ENCODE data around the gene CDK19.
"Not testable (repeated sequence)": the region's sequence is repeated elsewhere in the genome, so short reads cannot be mapped to it uniquely, and the experiment has no call there.

CDK19 gene

DNA sequence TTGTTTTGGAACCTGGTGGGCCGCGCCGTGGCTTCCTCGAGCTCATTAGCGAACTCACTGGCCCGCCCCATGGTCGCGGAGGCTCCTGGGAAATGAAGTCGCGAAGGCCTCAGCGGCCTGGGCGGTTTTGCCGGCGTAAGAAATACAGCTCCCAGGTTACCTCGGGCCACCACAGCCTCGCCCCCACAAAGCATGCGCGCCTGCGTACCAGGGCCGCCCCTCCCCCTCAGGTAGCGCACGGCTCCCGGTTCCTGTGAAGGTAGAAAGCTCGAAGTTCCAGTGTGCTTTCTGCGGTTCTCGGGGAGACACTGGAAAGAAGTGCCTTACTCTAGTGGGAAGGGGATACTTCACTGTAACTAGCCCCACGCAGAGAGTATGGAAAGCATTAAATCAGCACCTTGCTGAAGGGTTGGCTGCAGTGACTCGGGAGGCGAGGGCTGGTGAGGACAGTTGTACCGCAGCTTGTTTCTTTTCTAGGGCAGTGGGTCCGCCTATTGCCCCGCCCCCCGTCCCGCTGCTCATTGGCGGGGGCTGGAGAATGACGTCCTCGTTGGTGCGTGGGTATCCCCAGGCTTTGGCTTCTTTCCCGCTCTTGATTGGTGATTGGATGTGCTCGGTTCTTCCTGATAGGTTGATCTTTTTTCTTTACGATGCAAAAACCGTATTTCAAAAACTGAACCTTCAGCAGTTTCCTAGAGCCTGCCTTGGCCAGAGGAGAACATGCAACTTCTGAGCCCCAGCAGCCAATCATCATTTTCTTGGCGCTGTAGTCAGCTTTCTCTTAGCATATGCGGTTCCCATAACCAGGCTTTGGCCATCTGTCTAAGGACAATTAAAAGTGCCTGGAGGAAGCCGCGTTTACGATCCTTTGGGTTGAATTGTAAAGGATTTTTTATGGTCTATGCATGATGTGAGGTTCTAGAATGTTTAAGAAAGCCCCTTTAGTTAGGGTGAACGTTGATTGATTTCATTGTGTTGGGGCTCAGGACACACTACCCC, at the start of gene CDK19:
Gene CDK19 (minus strand): TSS at position 59 of the 999 bp plus-strand sequence. CDS start 333 bp downstream, outside the sequence.
- DNase-seq = peak; percentile 99

DNA sequence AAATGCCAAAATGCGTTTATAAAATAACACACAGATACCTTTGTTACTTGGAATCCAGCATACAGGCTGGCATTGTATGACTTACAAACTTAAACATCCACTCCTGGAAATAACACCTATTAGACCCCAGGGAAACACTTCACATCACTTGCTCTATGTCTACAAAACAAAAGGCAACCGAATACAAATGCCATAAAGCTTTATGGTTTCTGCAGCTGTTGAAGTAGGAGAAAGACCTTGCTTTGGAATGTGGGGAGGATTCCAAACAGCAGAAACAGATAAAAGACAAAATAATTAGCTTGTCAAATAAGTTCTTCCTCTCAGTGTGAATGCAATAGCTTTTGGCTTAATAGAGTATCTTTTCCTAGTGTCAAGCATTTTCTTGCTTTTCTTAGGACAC, 49.6 kb upstream of the CDK19 start:
- DNase-seq = no peak

DNA sequence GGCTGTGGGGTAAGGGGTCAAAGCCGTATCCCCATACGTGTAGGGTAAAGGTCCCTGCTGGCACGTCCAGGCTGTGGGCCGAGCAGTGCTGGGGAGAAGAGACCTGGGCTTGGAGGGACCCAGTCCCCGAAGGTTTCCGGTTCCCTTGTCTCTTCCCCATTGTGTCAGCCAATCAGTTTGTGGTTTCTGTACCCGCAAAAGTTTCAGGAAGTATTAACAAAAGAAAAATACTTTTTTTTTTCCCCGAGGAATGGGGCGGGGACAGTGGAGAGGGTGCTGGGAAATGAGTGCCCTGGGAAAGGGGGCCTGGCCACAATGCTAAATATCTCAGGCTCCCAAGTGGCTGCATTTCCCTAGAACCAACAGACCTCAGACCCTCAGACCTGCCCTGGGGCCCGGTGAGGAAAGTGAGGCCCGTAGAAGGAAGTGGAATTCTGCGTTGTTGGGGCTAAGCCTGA, 44.1 kb upstream of the CDK19 start:
- DNase-seq = no peak

DNA sequence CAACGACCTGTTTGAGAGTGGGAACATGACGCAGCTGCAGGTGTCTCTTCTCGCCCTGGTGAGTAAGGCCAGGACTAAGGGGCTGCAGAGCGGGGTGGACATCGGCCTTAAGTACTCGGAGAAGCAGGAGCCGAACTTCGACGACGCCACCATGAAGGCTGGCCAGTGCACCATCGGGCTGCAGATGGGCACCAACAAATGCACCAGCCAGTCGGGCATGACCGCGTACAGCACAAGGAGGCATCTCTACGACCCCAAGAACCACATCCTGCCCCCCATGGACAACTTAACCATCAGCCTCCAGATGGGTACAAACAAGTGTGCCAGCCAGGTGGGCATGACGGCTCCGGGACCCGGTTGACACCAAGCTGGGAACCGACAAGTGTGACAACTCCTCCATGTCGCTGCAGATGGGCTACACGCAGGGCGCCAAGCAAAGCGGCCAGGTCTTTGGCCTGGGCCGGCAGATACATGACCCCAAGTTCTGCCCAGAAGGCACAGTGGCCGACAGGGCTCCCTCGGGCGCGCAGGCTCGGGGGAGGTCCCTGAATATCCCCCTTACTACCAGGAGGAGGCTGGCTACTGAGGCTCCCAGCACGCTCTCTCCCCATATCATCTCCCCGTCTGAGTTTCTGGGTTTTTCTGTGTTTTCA, 43.4 kb upstream of the CDK19 start:
- DNase-seq = no peak

DNA sequence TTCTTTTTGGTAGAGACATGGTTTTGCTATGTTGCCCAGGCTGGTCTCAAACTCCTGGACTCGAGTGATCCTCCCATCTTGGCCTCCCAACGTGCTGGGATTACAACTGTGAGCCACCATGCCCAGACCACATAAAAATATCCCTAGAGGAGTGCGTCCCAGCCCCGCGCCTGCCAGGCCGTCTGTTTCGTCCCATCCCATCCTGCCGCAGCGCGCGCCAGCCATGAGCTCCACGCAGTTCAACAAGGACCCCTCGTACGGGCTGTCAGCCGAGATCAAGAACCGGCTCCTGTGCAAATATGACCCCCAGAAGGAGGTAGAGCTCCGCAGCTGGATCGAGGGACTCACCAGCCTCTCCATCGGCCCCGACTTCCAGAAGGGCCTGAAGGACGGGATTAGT, 42.7 kb upstream of the CDK19 start:
- DNase-seq = no peak

DNA sequence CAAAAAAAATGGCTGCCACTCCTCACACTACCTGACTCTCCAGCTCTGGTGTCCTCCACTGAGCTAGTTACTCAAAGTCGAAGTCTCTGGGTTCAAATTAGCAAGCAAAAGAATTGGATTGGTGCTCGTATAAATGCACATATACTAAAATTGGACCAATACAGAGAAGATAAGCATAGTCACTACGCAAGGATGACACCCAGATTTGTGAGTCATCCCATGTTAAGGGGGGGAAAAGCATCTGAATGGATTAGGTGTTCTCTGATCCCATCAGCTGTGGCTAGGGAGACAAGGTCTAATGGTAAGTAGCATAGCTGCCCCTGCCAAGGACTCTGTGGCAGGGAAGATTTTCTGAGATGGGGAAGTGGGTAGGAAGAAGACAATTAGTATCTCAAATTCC, 41.0 kb upstream of the CDK19 start:
- no peak for DNase-seq

DNA sequence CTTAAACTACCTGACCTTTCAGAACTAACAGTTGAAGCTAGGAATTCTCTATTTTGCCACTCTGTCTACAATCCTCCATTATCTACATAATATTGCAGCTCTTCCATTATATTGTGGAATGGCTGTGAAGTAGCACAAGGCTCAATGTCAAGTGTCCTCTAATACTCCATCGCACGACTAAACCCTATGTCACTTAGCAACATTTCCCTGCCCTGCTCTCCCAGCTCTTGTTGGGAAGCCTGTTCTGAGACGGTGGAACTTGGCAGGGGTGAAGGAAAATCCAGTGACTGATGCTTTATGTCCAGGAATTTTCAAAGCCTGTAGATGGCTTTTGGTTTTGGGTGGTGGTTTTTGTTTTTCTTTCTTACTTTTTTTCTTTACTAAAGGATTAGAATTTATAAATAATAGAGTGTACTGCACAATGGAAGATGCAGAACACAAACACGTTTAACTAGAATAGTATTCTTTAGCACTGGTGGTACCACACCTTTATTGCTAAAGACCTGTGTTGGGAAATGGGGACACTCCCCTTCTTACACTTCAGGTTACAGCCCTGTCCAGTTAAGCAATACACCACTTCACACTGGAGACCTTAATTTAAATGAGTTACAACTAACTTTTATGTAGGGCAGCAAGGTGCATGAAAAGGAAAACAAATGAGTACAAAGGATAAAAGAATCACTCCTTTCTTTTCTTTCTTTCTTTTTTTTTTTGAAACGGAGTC, 38.6 kb upstream of the CDK19 start:
- DNase-seq = no peak

DNA sequence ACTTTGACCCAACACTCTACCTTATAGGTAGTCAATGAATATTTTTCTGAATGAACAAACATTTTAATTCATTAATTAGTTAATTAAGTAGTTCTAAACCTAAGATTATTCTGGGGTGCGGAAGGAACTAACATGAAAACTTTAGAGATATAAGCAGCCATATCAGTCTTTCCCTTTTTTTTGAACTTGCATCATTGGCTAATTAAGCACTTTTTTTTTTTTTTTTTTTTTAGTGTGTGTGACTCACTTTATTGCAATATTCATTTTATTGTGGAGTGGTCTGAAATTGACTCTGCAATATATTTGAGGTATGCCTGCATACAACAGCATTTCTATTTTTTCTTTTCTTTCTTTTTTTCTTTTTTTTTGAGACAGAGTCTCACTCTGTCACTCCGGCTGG, 37.5 kb upstream of the CDK19 start:
- DNase-seq = no peak

DNA sequence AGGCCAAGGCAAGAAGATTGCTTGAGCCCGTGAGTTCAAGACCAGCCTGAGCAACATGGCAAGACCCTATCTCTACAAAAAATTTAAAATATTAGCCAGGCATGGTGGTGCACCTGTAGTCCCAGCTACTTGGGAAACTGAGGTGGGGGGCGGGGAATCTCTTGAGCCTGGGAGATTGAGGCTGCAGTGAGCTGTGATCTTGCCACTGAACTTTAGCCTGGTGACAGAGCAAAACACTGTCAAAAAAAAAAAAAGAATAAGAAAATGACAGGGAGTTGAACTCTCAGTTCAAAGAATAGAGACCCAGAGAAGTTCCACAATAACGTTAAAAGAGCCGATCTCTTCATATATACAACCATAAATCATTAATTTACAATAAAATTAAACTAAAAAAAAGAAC, 34.5 kb upstream of the CDK19 start:
- DNase-seq = no peak

DNA sequence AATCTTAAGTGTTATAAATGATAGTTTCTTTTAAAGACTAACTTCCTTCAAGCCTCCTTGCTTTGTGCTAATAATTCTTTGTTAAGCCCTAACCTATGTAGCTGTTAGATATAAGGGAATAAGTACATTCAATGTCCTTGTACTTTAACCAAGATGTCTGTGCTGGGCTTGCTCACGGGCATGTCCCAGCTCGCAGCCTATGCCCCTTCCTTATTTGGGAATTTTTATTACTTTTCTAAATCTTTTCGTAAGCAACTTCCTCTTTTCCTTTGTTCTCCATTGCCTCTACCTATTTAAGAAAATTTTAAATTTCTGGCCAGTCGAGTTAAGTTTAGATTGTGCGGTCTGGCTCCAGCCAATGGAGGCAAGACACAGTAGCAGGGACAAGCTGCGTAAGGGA, 26.0 kb upstream of the CDK19 start:
- no peak for DNase-seq

DNA sequence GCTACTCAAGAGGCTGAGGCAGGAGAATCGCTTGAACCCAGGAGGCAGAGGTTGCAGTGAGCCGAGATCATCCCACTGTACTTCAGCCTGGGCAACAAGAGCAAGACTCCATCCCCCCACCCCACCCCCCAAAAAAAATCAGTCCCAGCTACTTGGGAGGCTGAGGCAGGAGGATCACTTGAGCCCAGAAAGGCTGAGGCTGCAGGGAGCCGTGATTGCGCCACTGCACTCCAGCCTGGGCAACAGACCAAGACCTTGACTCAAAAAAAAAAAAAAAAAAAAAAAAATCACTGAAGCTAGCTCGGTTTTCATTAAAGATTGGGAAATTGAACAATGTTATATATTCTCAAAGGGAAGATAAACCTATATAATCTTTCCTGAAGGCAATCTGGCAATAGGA, 20.5 kb upstream of the CDK19 start:
- DNase-seq = not testable (repeated sequence)

DNA sequence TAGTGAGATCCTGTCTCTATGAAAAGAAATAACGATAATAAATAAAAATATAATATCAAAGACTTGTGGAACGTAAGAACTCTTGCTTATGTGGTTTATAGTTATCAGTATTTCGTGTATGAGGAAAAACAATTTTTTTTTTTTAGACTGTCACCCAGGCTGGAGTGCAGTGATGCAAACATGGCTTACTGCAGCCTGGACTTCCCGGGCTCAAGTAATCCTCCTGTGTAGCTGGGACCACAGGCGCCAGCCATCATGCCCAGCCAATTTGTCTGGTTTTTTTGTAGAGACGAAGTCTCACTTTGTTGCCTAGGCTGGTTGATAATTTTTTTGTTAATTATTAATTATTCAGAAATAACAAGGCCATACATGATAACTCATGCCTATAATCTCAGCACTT, 18.6 kb upstream of the CDK19 start:
- DNase-seq = no peak

DNA sequence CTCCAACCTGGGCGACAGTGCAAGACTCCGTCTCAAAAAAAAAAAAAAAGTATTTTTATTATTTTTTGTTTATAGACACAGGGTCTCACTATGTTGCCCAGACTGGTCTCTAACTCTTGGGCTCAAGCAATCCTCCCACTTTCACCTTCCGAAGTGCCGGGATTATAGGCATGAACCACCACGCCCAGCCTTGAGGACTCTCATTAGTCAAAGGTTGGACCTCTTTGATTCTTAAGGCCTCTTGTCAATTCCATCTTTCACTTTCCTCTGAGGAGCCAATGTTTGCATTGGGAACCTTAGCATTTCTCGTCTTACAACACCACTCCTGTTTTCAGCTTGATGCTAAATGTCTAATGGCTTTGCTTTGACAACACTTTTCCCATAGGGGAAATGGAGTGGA, 16.1 kb upstream of the CDK19 start:
- DNase-seq = no peak

DNA sequence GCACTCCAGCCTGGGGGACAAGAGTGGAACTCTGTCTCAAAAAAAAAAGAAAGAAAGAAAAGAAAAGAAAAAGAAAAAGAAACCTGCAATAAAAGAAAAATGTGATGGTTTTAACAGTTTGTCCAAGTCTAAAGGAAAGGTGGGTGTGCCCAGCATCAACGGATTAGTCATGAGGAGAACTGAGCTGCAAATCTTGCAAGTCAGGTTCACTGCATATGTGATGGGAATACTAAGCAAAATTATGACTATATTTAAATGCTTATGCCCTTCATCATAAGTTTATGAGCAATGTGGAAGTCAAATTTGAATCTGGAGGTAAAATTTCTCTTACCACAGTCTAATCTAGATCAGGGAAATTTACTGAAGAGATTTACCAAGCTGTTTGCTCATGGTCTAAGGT, 13.1 kb upstream of the CDK19 start:
- DNase-seq = peak; percentile 11

DNA sequence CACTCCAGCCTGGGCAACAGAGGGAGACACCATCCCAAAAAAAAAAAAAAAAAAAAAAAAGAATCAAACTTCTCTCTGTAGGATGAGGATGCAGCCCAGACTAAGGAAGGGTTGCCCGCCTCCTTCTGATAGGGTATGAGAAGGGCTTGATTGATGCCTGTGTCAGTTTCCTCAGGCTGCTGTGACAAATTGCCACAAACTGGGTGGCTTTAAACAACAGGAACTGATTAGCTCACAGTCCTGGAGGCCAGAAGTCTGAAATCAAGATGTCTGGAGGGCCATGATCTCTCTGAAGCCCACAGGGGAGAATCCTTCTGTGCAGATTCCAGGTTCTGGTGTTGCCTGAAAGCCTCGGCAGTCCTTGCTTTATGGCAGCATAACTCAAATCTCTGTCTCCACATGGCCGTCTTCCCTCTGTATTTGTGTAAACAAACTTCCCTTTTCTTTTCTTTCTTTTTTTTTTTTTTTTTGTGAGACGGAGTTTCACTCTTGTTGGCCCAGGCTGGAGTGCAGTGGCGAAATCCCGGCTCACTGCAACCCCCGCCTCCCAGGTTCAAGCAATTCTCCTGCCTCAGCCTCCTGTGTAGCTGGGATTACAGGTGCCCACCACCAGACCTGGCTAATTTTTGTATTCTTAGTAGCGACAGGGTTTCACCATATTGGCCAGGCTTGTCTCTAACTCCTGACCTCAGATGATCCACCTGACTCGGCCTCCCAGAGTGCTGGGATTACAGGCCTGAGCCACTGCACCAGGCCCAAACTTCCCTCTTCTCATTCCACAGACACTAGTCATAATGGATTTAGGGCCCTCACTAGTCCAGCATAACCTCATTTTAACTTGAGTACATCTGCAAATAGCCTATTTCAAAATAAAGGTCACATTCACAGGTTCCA, 11.2 kb upstream of the CDK19 start:
- DNase-seq = no peak

DNA sequence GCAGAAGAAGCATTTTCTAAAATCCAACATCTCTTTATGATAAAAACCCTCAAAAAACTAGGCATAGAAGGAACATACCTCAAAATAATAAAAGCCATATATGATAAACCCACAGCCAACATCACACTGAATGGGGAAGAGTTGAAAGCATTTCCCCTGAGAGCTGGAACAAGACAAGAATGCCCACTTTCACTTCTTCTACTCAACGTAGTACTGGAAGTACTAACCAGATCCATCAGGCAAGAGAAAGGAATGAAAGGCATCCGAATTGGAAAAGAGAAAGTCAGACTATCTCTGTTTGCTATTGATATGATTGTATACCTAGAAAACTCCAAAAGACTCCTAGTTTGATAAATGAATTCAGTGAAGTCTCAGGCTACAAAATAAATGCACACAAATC, 7.9 kb upstream of the CDK19 start:
- DNase-seq = no peak

DNA sequence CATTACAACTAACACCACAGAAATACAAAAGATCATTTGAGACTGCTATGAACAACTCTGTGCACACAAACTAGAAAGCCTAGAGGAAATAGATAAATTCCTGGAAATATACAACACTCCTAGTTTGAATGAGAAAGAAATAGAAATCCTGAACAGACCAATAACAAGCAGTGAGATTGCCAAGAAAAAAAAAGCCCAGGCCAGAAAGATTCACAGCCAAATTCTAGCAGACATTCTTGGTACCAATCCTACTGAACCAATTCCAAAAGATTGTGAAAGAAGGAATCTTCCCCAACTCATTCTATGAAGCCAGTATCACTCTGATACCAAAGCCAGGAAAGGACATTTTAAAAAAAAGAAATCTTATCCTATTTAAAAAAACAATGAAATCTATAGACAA, 7.0 kb upstream of the CDK19 start:
- DNase-seq = peak; percentile 30

DNA sequence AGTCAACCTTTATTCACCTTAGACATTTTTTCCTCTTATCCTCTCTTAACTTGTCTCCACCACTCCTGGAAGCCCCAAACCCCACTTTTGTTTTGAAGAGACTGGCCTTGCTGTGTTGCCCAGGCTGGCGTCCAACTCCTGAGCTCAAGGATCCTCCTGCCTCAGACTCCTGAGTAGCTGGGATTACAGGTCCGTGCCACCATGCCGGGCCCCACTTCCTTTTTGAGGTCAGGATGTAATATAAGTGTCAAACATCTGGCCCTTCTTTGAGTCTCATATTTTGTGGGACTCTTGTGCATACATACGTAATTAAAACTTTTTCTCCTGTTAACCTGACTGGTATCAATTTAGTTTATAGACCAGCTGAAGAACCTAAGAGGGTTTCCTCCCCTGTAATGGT, 1.4 kb upstream of the CDK19 start:
- DNase-seq = no peak

DNA sequence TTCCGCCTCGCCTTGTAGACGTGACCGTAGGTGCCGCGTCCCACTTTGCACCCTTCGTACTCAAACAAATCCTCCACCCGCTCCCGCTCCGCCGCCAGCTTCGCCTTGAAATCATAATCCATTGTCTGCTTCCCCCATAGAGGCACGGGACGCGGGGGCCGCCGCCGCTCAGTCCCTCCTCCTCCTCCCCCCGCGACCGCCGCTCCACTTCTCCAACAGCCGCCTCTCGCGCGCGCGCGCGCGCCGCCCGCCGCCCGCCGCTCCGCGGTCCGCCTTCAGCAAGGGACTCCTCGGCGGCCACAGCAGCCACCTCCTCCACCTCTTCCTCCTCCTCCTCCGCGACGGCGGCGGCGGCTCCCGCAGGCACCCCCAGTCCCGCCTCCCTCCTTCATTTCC, 256 bp downstream of the CDK19 start:
- DNase-seq = no peak

DNA sequence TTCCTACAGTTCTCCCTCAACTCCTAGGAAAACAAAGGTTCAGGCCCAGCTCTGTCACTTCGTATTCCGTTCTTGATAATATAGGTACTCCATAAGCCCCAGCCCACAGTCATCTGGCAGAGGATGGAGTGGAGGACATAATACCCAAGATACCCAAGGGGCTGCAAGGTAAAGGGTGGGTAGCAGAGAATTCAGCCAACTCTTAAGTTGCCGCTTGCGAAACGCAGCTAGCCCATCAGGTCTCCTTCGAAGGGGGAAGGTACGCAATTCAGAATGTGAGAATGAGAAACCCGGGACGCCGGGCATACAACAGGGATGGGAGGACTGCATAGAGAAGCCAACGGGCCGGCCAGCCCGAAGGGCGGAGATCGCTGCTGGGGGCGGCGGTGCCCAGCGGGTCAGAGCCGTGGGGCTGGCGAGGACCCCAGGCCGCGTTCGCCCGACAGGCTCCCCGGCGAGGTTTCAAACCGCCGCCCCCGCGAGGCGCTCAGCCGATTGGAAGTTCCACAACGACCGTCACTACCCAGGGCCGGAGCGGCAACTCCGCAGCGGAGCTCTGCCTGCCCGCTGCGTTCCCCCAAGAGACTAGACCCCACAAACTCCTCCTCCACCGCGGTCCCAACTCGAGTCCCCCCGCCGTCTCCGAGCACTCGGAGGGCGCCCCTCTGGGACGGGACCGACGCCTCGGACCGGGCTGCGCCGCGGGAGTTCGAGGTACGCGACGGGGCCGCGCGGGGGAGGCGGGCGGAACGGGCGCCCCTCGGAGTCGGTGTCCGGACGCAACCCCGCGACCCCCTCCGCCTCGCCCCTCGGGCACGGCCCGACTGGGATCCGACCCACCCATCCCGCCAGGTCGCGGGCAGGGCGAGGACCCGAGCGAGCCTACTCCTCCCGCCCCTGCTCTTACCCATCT, 911 bp downstream of the CDK19 start:
- DNase-seq = peak; percentile 41

Data from fibroblast of skin of right quadriceps (primary cell).